HepG2 (cell line): ENCODE results near the gene KCNQ2. TPM values are rescaled to one million over a fixed set of nuclear protein-coding genes. Genes with fewer than 3 reads are reported as not detected.
A peak's percentile ranks its signal among the peaks of the same experiment; 100 is the strongest.

Source experiments
- FOXO1 ChIP-seq: sonication (generic); formaldehyde crosslinking; IDR thresholded peaks from 2 replicates; pipeline ENCODE4 v1.4.0; 2020; ENCODE audit warnings: missing genetic modification reagents
- HNRNPLL ChIP-seq: fragments of 200-400 bp; formaldehyde crosslinking; IDR thresholded peaks from 2 replicates; pipeline ENCODE4 v1.6.1; 2017; ENCODE audit warnings: mild to moderate bottlenecking, low read depth, low read length; ENCODE audit not compliant: poor library complexity, severe bottlenecking
- KDM2A ChIP-seq: sonication (generic); formaldehyde crosslinking; IDR thresholded peaks from 2 replicates; pipeline ENCODE4 v1.4.0; 2020; ENCODE audit warnings: low read depth, missing genetic modification reagents, borderline replicate concordance
- KLF16 ChIP-seq, 2 experiments: sonication (generic) in 1 of 2; formaldehyde crosslinking in 1 of 2; IDR thresholded peaks; 2 replicates each; pipeline versions ENCODE4 v1.6.1 to v1.8.0; 2016 to 2023; ENCODE audit warnings: missing genetic modification reagents in 2 of 2, missing compliant biosample characterization in 1 of 2
- NR2C2 ChIP-seq: sonication (generic); formaldehyde crosslinking; IDR thresholded peaks from 2 replicates; pipeline ENCODE4 v1.4.0; 2020; ENCODE audit warnings: missing genetic modification reagents, mild to moderate bottlenecking, moderate library complexity, borderline replicate concordance
- SMAD1 ChIP-seq: sonication (generic); formaldehyde crosslinking; IDR thresholded peaks from 2 replicates; pipeline ENCODE4 v1.4.0; 2020; ENCODE audit warnings: missing genetic modification reagents, low read depth, mild to moderate bottlenecking, borderline replicate concordance
- ZNF773 ChIP-seq: sonication (generic); formaldehyde crosslinking; IDR thresholded peaks from 2 replicates; pipeline ENCODE4 v1.4.0; 2020; ENCODE audit warnings: missing genetic modification reagents, borderline replicate concordance
- ZNF790 ChIP-seq: sonication (generic); formaldehyde crosslinking; IDR thresholded peaks from 2 replicates; pipeline ENCODE4 v1.8.0; 2022; ENCODE audit warnings: missing genetic modification reagents, mild to moderate bottlenecking, borderline replicate concordance
- ZNF883 ChIP-seq: sonication (generic); formaldehyde crosslinking; IDR thresholded peaks from 2 replicates; pipeline ENCODE4 v1.5.1; 2020; ENCODE audit warnings: mild to moderate bottlenecking, missing genetic modification reagents; ENCODE audit errors: not compliant biosample characterization
- polyA plus RNA-seq, 8 experiments: library from polyadenylated mRNA; depleted of rRNA in 3 of 8; stranded (reverse) in 7 of 8; unstranded in 1 of 8; fragments of >200 nt; fragmentation: Illumina TruSeq in 4 of 8; extraction: Trizol in 4 of 8; gene quantifications; 2 replicates each; pipeline versions ENCODE4 v1.2.1 to v1.2.3, GENCODE V29; 2011 to 2016; ENCODE audit warnings: low read depth in 4 of 8, missing spikeins in 1 of 8, mixed read lengths in 1 of 8; ENCODE audit not compliant: insufficient read depth in 1 of 8
- total RNA-seq, 5 experiments: library from RNA; depleted of rRNA; stranded (reverse); fragments of >200 nt; fragmentation: Illumina TruSeq; extraction: Trizol; gene quantifications; 2 replicates each; pipeline ENCODE4 v1.2.3, GENCODE V29; 2016; ENCODE audit warnings: low read depth in 1 of 5
- TF ChIP-seq, protein P1 (sequence below): sonication (generic); formaldehyde crosslinking; IDR thresholded peaks from 2 replicates; pipeline ENCODE4 v1.5.0; 2020; ENCODE audit warnings: missing genetic modification reagents
- TF ChIP-seq, protein P2 (sequence below): IDR thresholded peaks from 2 replicates; pipeline ENCODE4 v1.6.1; 2012; ENCODE audit warnings: low read depth, low read length, improper control_type of control experiment
- TF ChIP-seq, protein P3 (sequence below): sonication (generic); formaldehyde crosslinking; IDR thresholded peaks from 2 replicates; pipeline ENCODE4 v1.4.0; 2020; ENCODE audit warnings: missing genetic modification reagents
- TF ChIP-seq, protein P4 (sequence below): sonication (generic); formaldehyde crosslinking; IDR thresholded peaks from 2 replicates; pipeline ENCODE4 v1.4.0; 2020; ENCODE audit warnings: missing genetic modification reagents
- TF ChIP-seq, protein P5 (sequence below), 2 experiments: IDR thresholded peaks; 2 replicates each; pipeline ENCODE4 v1.6.1; 2011 to 2012; ENCODE audit warnings: low read length in 2 of 2, borderline replicate concordance in 1 of 2, low read depth in 1 of 2, mild to moderate bottlenecking in 1 of 2, moderate library complexity in 1 of 2
- TF ChIP-seq, protein P6 (sequence below): sonication (generic); formaldehyde crosslinking; IDR thresholded peaks from 2 replicates; pipeline ENCODE4 v1.5.0; 2020; ENCODE audit warnings: missing genetic modification reagents

The KCNQ2 gene
- total and polyA plus RNA-seq, 2 of the 13 experiments (the other 11 are each of a cell fraction or from before 2014, with no cell fraction given) = not detected

DNA sequence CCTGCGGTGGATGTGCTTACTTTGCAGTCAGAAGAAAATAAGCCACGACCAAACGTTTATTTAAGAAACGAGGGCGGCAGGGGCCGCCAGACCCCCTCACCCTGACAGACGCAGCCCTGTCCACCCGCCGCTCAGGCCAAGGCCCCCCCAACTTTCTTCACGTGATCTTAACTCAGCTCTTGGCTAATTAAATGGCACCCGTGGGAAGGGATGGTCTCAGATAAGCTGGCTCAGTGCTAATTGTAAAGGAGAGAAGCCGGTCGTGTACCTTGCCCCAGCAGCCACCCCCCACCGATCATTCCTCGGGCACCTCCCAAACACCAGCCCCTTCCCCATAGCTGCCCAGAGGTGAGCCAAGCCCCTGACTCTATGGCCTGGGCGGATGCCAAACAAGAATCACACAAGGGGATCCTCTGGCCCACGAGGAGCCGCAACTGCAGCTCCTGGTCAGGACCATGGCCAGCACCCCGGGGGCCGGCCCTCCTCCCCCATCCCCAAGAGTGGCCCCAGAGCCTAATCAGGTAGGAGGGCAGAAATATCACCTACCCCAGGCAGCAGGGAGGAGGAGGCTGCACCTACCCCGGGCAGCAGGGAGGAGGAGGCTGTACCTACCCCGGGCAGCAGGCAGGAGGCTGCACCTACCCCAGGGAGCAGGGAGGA is 11.2 kb downstream of the KCNQ2 start (continued):
- TF ChIP-seq, protein P1, sequence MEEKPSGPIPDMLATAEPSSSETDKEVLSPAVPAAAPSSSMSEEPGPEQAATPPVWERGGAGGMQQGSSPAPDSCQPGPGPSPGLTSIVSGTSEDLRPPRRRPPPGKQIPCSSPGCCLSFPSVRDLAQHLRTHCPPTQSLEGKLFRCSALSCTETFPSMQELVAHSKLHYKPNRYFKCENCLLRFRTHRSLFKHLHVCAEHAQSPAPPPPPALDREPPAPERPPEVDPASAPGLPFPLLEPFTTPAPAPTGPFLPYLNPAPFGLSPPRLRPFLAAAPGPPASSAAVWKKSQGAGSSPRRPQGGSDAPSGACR (CRISPR knock-in tag) = no peak
- TF ChIP-seq KLF16 (CRISPR knock-in tag; IDR thresholded peaks at IDR 0.05) = no peak
- TF ChIP-seq, protein P2, sequence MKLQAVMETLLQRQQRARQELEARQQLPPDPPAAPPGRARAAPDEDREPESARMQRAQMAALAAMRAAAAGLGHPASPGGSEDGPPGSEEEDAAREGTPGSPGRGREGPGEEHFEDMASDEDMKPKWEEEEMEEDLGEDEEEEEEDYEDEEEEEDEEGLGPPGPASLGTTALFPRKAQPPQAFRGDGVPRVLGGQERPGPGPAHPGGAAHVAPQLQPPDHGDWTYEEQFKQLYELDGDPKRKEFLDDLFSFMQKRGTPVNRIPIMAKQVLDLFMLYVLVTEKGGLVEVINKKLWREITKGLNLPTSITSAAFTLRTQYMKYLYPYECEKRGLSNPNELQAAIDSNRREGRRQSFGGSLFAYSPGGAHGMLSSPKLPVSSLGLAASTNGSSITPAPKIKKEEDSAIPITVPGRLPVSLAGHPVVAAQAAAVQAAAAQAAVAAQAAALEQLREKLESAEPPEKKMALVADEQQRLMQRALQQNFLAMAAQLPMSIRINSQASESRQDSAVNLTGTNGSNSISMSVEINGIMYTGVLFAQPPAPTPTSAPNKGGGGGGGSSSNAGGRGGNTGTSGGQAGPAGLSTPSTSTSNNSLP = no peak
- TF ChIP-seq ZNF883 (CRISPR knock-in tag) = peak; percentile 54
- TF ChIP-seq, protein P3, sequence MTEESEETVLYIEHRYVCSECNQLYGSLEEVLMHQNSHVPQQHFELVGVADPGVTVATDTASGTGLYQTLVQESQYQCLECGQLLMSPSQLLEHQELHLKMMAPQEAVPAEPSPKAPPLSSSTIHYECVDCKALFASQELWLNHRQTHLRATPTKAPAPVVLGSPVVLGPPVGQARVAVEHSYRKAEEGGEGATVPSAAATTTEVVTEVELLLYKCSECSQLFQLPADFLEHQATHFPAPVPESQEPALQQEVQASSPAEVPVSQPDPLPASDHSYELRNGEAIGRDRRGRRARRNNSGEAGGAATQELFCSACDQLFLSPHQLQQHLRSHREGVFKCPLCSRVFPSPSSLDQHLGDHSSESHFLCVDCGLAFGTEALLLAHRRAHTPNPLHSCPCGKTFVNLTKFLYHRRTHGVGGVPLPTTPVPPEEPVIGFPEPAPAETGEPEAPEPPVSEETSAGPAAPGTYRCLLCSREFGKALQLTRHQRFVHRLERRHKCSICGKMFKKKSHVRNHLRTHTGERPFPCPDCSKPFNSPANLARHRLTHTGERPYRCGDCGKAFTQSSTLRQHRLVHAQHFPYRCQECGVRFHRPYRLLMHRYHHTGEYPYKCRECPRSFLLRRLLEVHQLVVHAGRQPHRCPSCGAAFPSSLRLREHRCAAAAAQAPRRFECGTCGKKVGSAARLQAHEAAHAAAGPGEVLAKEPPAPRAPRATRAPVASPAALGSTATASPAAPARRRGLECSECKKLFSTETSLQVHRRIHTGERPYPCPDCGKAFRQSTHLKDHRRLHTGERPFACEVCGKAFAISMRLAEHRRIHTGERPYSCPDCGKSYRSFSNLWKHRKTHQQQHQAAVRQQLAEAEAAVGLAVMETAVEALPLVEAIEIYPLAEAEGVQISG (CRISPR knock-in tag) = peak; percentile 50; the same call in 1 of the 2 replicates
- peak; percentile 8 for TF ChIP-seq HNRNPLL
- TF ChIP-seq KDM2A (CRISPR knock-in tag) = no peak
- TF ChIP-seq, protein P4, sequence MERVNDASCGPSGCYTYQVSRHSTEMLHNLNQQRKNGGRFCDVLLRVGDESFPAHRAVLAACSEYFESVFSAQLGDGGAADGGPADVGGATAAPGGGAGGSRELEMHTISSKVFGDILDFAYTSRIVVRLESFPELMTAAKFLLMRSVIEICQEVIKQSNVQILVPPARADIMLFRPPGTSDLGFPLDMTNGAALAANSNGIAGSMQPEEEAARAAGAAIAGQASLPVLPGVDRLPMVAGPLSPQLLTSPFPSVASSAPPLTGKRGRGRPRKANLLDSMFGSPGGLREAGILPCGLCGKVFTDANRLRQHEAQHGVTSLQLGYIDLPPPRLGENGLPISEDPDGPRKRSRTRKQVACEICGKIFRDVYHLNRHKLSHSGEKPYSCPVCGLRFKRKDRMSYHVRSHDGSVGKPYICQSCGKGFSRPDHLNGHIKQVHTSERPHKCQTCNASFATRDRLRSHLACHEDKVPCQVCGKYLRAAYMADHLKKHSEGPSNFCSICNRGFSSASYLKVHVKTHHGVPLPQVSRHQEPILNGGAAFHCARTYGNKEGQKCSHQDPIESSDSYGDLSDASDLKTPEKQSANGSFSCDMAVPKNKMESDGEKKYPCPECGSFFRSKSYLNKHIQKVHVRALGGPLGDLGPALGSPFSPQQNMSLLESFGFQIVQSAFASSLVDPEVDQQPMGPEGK (CRISPR knock-in tag) = peak; percentile 88
- peak; percentile 44; the same call in 1 of the 2 replicates for TF ChIP-seq ZNF790
- TF ChIP-seq SMAD1 (CRISPR knock-in tag) = no peak
- 0 out of 2 replicates have a peak, but pooled peaks have one; percentile 15 for TF ChIP-seq FOXO1
- TF ChIP-seq, protein P5, sequence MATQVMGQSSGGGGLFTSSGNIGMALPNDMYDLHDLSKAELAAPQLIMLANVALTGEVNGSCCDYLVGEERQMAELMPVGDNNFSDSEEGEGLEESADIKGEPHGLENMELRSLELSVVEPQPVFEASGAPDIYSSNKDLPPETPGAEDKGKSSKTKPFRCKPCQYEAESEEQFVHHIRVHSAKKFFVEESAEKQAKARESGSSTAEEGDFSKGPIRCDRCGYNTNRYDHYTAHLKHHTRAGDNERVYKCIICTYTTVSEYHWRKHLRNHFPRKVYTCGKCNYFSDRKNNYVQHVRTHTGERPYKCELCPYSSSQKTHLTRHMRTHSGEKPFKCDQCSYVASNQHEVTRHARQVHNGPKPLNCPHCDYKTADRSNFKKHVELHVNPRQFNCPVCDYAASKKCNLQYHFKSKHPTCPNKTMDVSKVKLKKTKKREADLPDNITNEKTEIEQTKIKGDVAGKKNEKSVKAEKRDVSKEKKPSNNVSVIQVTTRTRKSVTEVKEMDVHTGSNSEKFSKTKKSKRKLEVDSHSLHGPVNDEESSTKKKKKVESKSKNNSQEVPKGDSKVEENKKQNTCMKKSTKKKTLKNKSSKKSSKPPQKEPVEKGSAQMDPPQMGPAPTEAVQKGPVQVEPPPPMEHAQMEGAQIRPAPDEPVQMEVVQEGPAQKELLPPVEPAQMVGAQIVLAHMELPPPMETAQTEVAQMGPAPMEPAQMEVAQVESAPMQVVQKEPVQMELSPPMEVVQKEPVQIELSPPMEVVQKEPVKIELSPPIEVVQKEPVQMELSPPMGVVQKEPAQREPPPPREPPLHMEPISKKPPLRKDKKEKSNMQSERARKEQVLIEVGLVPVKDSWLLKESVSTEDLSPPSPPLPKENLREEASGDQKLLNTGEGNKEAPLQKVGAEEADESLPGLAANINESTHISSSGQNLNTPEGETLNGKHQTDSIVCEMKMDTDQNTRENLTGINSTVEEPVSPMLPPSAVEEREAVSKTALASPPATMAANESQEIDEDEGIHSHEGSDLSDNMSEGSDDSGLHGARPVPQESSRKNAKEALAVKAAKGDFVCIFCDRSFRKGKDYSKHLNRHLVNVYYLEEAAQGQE (IDR thresholded peaks at IDR 0.05; ENCODE audit: borderline replicate concordance in 1 of 2, low read depth in 1 of 2, low read length in 2 of 2) = peak; percentile 95 to 98
- TF ChIP-seq, protein P6, sequence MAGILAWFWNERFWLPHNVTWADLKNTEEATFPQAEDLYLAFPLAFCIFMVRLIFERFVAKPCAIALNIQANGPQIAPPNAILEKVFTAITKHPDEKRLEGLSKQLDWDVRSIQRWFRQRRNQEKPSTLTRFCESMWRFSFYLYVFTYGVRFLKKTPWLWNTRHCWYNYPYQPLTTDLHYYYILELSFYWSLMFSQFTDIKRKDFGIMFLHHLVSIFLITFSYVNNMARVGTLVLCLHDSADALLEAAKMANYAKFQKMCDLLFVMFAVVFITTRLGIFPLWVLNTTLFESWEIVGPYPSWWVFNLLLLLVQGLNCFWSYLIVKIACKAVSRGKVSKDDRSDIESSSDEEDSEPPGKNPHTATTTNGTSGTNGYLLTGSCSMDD (CRISPR knock-in tag) = no peak
- TF ChIP-seq NR2C2 (CRISPR knock-in tag) = no peak
- TF ChIP-seq ZNF773 (CRISPR knock-in tag) = 0 out of 2 replicates have a peak, but pooled peaks have one; percentile 41
